ENCODE measurements around the gene SMIM35. TPM values are rescaled to one million over a fixed set of nuclear protein-coding genes. Genes with fewer than 3 reads are reported as not detected.
A peak's percentile ranks its signal among the peaks of the same experiment; 100 is the strongest.

SMIM35 gene
- total RNA-seq, 1 experiment from 2014 or later, result not detected

DNA sequence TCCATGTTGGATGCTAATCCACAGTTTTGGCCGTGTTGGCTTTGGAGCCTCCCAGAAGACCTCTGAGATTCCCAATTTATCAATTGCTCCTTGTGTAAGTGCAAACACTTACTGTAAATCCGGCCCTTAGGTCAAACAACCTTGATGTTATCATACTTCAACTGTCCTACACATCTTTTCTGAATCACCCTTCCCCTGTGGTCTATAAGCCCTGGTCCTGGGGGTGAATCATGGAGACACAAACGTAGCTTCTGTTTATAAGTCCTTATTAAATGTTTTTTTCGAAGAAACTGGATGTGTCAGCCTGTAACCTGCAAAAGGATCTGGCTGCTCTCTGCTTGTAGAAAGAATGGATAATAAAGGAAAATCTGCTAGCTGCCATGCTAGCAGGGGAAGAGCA lies 102.3 kb downstream of the SMIM35 start:
- DNase-seq (ENCODE audit: low spot score) (no peak), ATAC-seq (no peak)
- CTCF ChIA-PET, result interaction anchor here (1.6 kb wide), 1 partner anchor 37 kb away, joined by 5 read pairs; no protein-coding TSS in a partner anchor
- no peaks in the 10 kb centered on the region for H3K36me3 Mint-ChIP-seq
- H3K27ac Mint-ChIP-seq, result no peak overlapping the region
- H3K4me3 Mint-ChIP-seq, result peak overlapping the region; percentile 7
- peaks cover 10% of the 10 kb centered on the region for H3K4me1 Mint-ChIP-seq
- H3K27me3 Mint-ChIP-seq (ENCODE audit: low read depth), result peaks cover 58% of the 10 kb centered on the region
- peaks cover 4% of the 10 kb centered on the region; the same call in 1 of the 2 replicates for H3K9me3 Mint-ChIP-seq
- TF ChIP-seq TCF7 (CRISPR knock-in tag; IDR thresholded peaks at IDR 0.05; ENCODE audit: low read depth), result no peak
- no peak for TF ChIP-seq ZBTB21 (CRISPR knock-in tag; IDR thresholded peaks at IDR 0.05; ENCODE audit: borderline replicate concordance)
- TF ChIP-seq GTF2I (CRISPR knock-in tag; conservative IDR thresholded peaks at IDR 0.05), result no peak
- TF ChIP-seq, protein P1, sequence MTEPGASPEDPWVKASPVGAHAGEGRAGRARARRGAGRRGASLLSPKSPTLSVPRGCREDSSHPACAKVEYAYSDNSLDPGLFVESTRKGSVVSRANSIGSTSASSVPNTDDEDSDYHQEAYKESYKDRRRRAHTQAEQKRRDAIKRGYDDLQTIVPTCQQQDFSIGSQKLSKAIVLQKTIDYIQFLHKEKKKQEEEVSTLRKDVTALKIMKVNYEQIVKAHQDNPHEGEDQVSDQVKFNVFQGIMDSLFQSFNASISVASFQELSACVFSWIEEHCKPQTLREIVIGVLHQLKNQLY (CRISPR knock-in tag; IDR thresholded peaks at IDR 0.05), result no peak
- TF ChIP-seq MXD4 (CRISPR knock-in tag; IDR thresholded peaks at IDR 0.05; ENCODE audit: borderline replicate concordance), result no peak
- TF ChIP-seq, protein P2, sequence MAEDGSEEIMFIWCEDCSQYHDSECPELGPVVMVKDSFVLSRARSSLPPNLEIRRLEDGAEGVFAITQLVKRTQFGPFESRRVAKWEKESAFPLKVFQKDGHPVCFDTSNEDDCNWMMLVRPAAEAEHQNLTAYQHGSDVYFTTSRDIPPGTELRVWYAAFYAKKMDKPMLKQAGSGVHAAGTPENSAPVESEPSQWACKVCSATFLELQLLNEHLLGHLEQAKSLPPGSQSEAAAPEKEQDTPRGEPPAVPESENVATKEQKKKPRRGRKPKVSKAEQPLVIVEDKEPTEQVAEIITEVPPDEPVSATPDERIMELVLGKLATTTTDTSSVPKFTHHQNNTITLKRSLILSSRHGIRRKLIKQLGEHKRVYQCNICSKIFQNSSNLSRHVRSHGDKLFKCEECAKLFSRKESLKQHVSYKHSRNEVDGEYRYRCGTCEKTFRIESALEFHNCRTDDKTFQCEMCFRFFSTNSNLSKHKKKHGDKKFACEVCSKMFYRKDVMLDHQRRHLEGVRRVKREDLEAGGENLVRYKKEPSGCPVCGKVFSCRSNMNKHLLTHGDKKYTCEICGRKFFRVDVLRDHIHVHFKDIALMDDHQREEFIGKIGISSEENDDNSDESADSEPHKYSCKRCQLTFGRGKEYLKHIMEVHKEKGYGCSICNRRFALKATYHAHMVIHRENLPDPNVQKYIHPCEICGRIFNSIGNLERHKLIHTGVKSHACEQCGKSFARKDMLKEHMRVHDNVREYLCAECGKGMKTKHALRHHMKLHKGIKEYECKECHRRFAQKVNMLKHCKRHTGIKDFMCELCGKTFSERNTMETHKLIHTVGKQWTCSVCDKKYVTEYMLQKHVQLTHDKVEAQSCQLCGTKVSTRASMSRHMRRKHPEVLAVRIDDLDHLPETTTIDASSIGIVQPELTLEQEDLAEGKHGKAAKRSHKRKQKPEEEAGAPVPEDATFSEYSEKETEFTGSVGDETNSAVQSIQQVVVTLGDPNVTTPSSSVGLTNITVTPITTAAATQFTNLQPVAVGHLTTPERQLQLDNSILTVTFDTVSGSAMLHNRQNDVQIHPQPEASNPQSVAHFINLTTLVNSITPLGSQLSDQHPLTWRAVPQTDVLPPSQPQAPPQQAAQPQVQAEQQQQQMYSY (CRISPR knock-in tag; IDR thresholded peaks at IDR 0.05), result no peak
- POLR2A ChIA-PET, result no interaction called here

DNA sequence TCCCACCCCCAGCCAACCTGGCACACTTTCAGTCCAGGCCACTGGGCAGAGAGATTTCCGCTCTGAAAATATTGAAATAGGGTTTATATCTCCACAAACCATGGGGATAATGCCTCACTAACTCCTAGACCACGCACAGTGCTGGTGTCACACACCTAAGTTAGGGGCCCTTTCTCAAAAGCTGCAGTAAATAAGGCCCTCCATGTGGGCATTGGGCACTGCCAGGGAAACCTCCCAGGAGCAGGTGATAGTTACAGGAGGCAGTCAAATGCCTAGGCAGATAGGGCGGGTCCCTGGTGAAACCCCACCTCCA lies 103.6 kb downstream of the SMIM35 start:
- peaks cover 4% of the 10 kb centered on the region; the same call in 1 of the 2 replicates for H3K9me3 Mint-ChIP-seq
- CTCF ChIA-PET, result interaction anchor here (2.0 kb wide), 1 partner anchor 36 kb away, joined by 10 read pairs; no protein-coding TSS in a partner anchor
- no peak for DNase-seq (ENCODE audit: low spot score)
- POLR2A ChIA-PET, result no interaction called here
- H3K27me3 Mint-ChIP-seq (ENCODE audit: low read depth), result peaks cover 46% of the 10 kb centered on the region
- no peak overlapping the region for H3K27ac Mint-ChIP-seq
- ATAC-seq, result no peak
- H3K36me3 Mint-ChIP-seq, result no peaks in the 10 kb centered on the region
- H3K4me3 Mint-ChIP-seq, result no peak overlapping the region
- peaks cover 14% of the 10 kb centered on the region for H3K4me1 Mint-ChIP-seq
- TF ChIP-seq ESRRA (CRISPR knock-in tag; IDR thresholded peaks at IDR 0.05; ENCODE audit: borderline replicate concordance) (no peak), TP53 (CRISPR knock-in tag; IDR thresholded peaks at IDR 0.05) (no peak), NFATC4 (CRISPR knock-in tag; IDR thresholded peaks at IDR 0.05) (no peak), NR1H2 (CRISPR knock-in tag; IDR thresholded peaks at IDR 0.05) (no peak), ZBTB21 (CRISPR knock-in tag; IDR thresholded peaks at IDR 0.05; ENCODE audit: borderline replicate concordance) (no peak), SMAD3 (CRISPR knock-in tag; IDR thresholded peaks at IDR 0.05; ENCODE audit: borderline replicate concordance) (no peak), ZNF232 (CRISPR knock-in tag; IDR thresholded peaks at IDR 0.05) (no peak)
- TF ChIP-seq, protein P3, sequence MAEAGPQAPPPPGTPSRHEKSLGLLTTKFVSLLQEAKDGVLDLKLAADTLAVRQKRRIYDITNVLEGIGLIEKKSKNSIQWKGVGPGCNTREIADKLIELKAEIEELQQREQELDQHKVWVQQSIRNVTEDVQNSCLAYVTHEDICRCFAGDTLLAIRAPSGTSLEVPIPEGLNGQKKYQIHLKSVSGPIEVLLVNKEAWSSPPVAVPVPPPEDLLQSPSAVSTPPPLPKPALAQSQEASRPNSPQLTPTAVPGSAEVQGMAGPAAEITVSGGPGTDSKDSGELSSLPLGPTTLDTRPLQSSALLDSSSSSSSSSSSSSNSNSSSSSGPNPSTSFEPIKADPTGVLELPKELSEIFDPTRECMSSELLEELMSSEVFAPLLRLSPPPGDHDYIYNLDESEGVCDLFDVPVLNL (CRISPR knock-in tag; IDR thresholded peaks at IDR 0.05; ENCODE audit: borderline replicate concordance, low read depth), result no peak
- TF ChIP-seq, protein P4, sequence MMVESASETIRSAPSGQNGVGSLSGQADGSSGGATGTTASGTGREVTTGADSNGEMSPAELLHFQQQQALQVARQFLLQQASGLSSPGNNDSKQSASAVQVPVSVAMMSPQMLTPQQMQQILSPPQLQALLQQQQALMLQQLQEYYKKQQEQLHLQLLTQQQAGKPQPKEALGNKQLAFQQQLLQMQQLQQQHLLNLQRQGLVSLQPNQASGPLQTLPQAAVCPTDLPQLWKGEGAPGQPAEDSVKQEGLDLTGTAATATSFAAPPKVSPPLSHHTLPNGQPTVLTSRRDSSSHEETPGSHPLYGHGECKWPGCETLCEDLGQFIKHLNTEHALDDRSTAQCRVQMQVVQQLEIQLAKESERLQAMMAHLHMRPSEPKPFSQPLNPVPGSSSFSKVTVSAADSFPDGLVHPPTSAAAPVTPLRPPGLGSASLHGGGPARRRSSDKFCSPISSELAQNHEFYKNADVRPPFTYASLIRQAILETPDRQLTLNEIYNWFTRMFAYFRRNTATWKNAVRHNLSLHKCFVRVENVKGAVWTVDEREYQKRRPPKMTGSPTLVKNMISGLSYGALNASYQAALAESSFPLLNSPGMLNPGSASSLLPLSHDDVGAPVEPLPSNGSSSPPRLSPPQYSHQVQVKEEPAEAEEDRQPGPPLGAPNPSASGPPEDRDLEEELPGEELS (CRISPR knock-in tag; IDR thresholded peaks at IDR 0.05), result no peak
- TF ChIP-seq, protein P5, sequence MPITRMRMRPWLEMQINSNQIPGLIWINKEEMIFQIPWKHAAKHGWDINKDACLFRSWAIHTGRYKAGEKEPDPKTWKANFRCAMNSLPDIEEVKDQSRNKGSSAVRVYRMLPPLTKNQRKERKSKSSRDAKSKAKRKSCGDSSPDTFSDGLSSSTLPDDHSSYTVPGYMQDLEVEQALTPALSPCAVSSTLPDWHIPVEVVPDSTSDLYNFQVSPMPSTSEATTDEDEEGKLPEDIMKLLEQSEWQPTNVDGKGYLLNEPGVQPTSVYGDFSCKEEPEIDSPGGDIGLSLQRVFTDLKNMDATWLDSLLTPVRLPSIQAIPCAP (CRISPR knock-in tag; IDR thresholded peaks at IDR 0.05), result no peak
